Testis (tissue), 2 donors: Measurements from ENCODE around the gene DTX3.

Source experiments
- POLR2A ChIP-seq: fragments of 450-650 bp; IDR thresholded peaks from one replicate; pipeline ENCODE4 v1.6.1; 2017; ENCODE audit warnings: antibody characterized with exemption, mild to moderate bottlenecking, moderate library complexity
- TF ChIP-seq, protein P1 (sequence below), 3 experiments: fragments of 450-650 bp in 2 of 3; fragments of 200-600 bp in 1 of 3; sonication (generic) in 1 of 3; IDR thresholded peaks; one replicate each; pipeline ENCODE4 v1.5.1; 2016 to 2019; ENCODE audit warnings: antibody characterized with exemption in 3 of 3, mild to moderate bottlenecking in 2 of 3, moderate library complexity in 1 of 3

DNA sequence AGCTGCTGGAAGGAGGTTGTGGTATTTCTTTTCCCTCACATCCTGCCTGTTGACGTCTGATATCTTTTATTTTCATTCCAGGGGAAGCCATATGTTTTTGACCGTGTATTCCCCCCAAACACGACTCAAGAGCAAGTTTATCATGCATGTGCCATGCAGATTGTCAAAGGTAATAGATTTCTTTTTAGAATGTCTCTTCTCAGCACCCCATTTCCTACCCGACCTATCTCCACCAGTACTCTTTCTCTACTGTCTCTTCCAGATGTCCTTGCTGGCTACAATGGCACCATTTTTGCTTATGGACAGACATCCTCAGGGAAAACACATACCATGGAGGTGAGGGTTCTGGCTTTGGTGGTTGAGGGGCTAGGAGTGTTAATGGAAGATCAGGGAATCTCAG is 41.3 kb upstream of the DTX3 start:
- TF ChIP-seq, protein P1, sequence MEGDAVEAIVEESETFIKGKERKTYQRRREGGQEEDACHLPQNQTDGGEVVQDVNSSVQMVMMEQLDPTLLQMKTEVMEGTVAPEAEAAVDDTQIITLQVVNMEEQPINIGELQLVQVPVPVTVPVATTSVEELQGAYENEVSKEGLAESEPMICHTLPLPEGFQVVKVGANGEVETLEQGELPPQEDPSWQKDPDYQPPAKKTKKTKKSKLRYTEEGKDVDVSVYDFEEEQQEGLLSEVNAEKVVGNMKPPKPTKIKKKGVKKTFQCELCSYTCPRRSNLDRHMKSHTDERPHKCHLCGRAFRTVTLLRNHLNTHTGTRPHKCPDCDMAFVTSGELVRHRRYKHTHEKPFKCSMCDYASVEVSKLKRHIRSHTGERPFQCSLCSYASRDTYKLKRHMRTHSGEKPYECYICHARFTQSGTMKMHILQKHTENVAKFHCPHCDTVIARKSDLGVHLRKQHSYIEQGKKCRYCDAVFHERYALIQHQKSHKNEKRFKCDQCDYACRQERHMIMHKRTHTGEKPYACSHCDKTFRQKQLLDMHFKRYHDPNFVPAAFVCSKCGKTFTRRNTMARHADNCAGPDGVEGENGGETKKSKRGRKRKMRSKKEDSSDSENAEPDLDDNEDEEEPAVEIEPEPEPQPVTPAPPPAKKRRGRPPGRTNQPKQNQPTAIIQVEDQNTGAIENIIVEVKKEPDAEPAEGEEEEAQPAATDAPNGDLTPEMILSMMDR (IDR thresholded peaks at IDR 0.05), result no peak
- no peak for TF ChIP-seq POLR2A
